AG08396 (cell line): ENCODE results near the gene YIPF1.
"Not testable (repeated sequence)": the region's sequence is repeated elsewhere in the genome, so short reads cannot be mapped to it uniquely, and the experiment has no call there.

Source experiments
- DNase-seq: peaks from one replicate; pipeline ENCODE4 v3.0.0; 2012; ENCODE audit warnings: low spot score, mixed read lengths

Gene YIPF1

GRCh38 chr1:53837924-53838653, 51.5 kb downstream of the YIPF1 start, which contains the start of gene NDC1:
TSS of gene NDC1 (minus strand) at chr1:53838296. CDS start at chr1:53838261, 35 bp downstream.
- peak; percentile 92 for DNase-seq

GRCh38 chr1:53837646-53837923, 52.0 kb downstream of the YIPF1 start:
- peak; percentile 13 for DNase-seq

GRCh38 chr1:53835491-53835890, 54.1 kb downstream of the YIPF1 start:
- peak; percentile 36 for DNase-seq

- DNase-seq = no peak
Measured at GRCh38 chr1:53834776-53835175, 54.8 kb downstream of the YIPF1 start.

- DNase-seq = no peak
Measured at GRCh38 chr1:53833393-53833792, 56.2 kb downstream of the YIPF1 start.

GRCh38 chr1:53826367-53826766, 63.2 kb downstream of the YIPF1 start:
- DNase-seq = peak; percentile 17

- no peak for DNase-seq
Measured at GRCh38 chr1:53825306-53825705, 64.3 kb downstream of the YIPF1 start.

GRCh38 chr1:53822931-53823330, 66.7 kb downstream of the YIPF1 start:
- DNase-seq = no peak

GRCh38 chr1:53821380-53821779, 68.2 kb downstream of the YIPF1 start:
- no peak for DNase-seq

- no peak for DNase-seq
Measured at GRCh38 chr1:53819387-53819786, 70.2 kb downstream of the YIPF1 start.

- not testable (repeated sequence) for DNase-seq
Measured at GRCh38 chr1:53816584-53816983, 73.0 kb downstream of the YIPF1 start.

GRCh38 chr1:53815484-53815883, 74.1 kb downstream of the YIPF1 start:
- not testable (repeated sequence) for DNase-seq

- DNase-seq = no peak
Measured at GRCh38 chr1:53811414-53811851, 78.2 kb downstream of the YIPF1 start.

GRCh38 chr1:53810497-53810896, 79.1 kb downstream of the YIPF1 start:
- no peak for DNase-seq

GRCh38 chr1:53810007-53810406, 79.6 kb downstream of the YIPF1 start:
- DNase-seq = no peak

GRCh38 chr1:53807916-53808315, 81.7 kb downstream of the YIPF1 start:
- peak; percentile 42 for DNase-seq

GRCh38 chr1:53804791-53805505, 84.6 kb downstream of the YIPF1 start:
- DNase-seq = peak; percentile 10

GRCh38 chr1:53804181-53804580, 85.4 kb downstream of the YIPF1 start:
- DNase-seq = no peak
